ENCODE measurements around the gene BATF3. TPM values are rescaled to one million over a fixed set of nuclear protein-coding genes. Genes with fewer than 3 reads are reported as not detected.

BATF3 gene
- total RNA-seq, 1 experiment from 2014 or later, result 3.9 TPM

GRCh38 chr1:212703991-212704564 is 4.4 kb upstream of the BATF3 start (continued):
- no peak for TF ChIP-seq ZNF232 (CRISPR knock-in tag; IDR thresholded peaks at IDR 0.05)
- TF ChIP-seq CREM (CRISPR knock-in tag; IDR thresholded peaks at IDR 0.05), result no peak
- TF ChIP-seq ESRRA (CRISPR knock-in tag; IDR thresholded peaks at IDR 0.05; ENCODE audit: borderline replicate concordance), result no peak

- no peak for DNase-seq (ENCODE audit: low spot score)
Measured at GRCh38 chr1:212702672-212703071, 3.0 kb upstream of the BATF3 start.

GRCh38 chr1:212701910-212702309 is 2.3 kb upstream of the BATF3 start:
- no peak overlapping the region for H3K27ac Mint-ChIP-seq
- peaks cover 16% of the 10 kb centered on the region for H3K4me1 Mint-ChIP-seq
- CTCF ChIA-PET, result interaction anchor here (1.0 to 1.9 kb wide), 12 partner anchors 9 to 246 kb away, joined by 3 to 30 read pairs (median 6); no protein-coding TSS in a partner anchor
- H3K9me3 Mint-ChIP-seq, result no peaks in the 10 kb centered on the region
- H3K27me3 Mint-ChIP-seq (ENCODE audit: low read depth), result peaks cover 73% of the 10 kb centered on the region
- DNase-seq (ENCODE audit: low spot score) (no peak), ATAC-seq (no peak)
- POLR2A ChIA-PET, result interaction anchor here (1.3 kb wide), 1 partner anchor 92 kb away, joined by 5 read pairs; no protein-coding TSS in a partner anchor
- no peaks in the 10 kb centered on the region for H3K36me3 Mint-ChIP-seq
- H3K4me3 Mint-ChIP-seq, result no peak overlapping the region
- TF ChIP-seq ELF4 (CRISPR knock-in tag; IDR thresholded peaks at IDR 0.05; ENCODE audit: low read depth) (no peak), ZNF219 (CRISPR knock-in tag; IDR thresholded peaks at IDR 0.05; ENCODE audit: borderline replicate concordance) (no peak), TCF7 (CRISPR knock-in tag; IDR thresholded peaks at IDR 0.05; ENCODE audit: low read depth) (no peak), OVOL2 (CRISPR knock-in tag; IDR thresholded peaks at IDR 0.05; ENCODE audit: borderline replicate concordance) (no peak), ZNF121 (CRISPR knock-in tag; IDR thresholded peaks at IDR 0.05) (0 out of 2 replicates have a peak, but pooled peaks have one; percentile 10), SOX15 (CRISPR knock-in tag; IDR thresholded peaks at IDR 0.05) (no peak)
- TF ChIP-seq, protein P1, sequence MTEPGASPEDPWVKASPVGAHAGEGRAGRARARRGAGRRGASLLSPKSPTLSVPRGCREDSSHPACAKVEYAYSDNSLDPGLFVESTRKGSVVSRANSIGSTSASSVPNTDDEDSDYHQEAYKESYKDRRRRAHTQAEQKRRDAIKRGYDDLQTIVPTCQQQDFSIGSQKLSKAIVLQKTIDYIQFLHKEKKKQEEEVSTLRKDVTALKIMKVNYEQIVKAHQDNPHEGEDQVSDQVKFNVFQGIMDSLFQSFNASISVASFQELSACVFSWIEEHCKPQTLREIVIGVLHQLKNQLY (CRISPR knock-in tag; IDR thresholded peaks at IDR 0.05), result no peak
- TF ChIP-seq, protein P2, sequence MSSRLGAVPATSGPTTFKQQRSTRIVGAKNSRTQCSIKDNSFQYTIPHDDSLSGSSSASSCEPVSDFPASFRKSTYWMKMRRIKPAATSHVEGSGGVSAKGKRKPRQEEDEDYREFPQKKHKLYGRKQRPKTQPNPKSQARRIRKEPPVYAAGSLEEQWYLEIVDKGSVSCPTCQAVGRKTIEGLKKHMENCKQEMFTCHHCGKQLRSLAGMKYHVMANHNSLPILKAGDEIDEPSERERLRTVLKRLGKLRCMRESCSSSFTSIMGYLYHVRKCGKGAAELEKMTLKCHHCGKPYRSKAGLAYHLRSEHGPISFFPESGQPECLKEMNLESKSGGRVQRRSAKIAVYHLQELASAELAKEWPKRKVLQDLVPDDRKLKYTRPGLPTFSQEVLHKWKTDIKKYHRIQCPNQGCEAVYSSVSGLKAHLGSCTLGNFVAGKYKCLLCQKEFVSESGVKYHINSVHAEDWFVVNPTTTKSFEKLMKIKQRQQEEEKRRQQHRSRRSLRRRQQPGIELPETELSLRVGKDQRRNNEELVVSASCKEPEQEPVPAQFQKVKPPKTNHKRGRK (CRISPR knock-in tag; IDR thresholded peaks at IDR 0.05; ENCODE audit: borderline replicate concordance), result no peak

More at GRCh38 chr1:212702672-212703071, 3.0 kb upstream of the BATF3 start:
- H3K36me3 Mint-ChIP-seq, result no peaks in the 10 kb centered on the region
- H3K27me3 Mint-ChIP-seq (ENCODE audit: low read depth), result peaks cover 66% of the 10 kb centered on the region
- POLR2A ChIA-PET, result no interaction called here
- TF ChIP-seq USF1 (CRISPR knock-in tag; IDR thresholded peaks at IDR 0.05) (no peak), SP1 (CRISPR knock-in tag; conservative IDR thresholded peaks at IDR 0.05) (no peak), ZMAT4 (CRISPR knock-in tag; IDR thresholded peaks at IDR 0.05) (no peak), TEAD4 (CRISPR knock-in tag; IDR thresholded peaks at IDR 0.05) (no peak), NFYB (CRISPR knock-in tag; conservative IDR thresholded peaks at IDR 0.05; ENCODE audit: low read depth) (no peak), HMGA2 (CRISPR knock-in tag; IDR thresholded peaks at IDR 0.05) (no peak)
- TF ChIP-seq, protein P3, sequence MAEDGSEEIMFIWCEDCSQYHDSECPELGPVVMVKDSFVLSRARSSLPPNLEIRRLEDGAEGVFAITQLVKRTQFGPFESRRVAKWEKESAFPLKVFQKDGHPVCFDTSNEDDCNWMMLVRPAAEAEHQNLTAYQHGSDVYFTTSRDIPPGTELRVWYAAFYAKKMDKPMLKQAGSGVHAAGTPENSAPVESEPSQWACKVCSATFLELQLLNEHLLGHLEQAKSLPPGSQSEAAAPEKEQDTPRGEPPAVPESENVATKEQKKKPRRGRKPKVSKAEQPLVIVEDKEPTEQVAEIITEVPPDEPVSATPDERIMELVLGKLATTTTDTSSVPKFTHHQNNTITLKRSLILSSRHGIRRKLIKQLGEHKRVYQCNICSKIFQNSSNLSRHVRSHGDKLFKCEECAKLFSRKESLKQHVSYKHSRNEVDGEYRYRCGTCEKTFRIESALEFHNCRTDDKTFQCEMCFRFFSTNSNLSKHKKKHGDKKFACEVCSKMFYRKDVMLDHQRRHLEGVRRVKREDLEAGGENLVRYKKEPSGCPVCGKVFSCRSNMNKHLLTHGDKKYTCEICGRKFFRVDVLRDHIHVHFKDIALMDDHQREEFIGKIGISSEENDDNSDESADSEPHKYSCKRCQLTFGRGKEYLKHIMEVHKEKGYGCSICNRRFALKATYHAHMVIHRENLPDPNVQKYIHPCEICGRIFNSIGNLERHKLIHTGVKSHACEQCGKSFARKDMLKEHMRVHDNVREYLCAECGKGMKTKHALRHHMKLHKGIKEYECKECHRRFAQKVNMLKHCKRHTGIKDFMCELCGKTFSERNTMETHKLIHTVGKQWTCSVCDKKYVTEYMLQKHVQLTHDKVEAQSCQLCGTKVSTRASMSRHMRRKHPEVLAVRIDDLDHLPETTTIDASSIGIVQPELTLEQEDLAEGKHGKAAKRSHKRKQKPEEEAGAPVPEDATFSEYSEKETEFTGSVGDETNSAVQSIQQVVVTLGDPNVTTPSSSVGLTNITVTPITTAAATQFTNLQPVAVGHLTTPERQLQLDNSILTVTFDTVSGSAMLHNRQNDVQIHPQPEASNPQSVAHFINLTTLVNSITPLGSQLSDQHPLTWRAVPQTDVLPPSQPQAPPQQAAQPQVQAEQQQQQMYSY (CRISPR knock-in tag; IDR thresholded peaks at IDR 0.05), result no peak
- TF ChIP-seq, protein P4, sequence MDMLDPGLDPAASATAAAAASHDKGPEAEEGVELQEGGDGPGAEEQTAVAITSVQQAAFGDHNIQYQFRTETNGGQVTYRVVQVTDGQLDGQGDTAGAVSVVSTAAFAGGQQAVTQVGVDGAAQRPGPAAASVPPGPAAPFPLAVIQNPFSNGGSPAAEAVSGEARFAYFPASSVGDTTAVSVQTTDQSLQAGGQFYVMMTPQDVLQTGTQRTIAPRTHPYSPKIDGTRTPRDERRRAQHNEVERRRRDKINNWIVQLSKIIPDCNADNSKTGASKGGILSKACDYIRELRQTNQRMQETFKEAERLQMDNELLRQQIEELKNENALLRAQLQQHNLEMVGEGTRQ (CRISPR knock-in tag; IDR thresholded peaks at IDR 0.05), result no peak
- TF ChIP-seq, protein P5, sequence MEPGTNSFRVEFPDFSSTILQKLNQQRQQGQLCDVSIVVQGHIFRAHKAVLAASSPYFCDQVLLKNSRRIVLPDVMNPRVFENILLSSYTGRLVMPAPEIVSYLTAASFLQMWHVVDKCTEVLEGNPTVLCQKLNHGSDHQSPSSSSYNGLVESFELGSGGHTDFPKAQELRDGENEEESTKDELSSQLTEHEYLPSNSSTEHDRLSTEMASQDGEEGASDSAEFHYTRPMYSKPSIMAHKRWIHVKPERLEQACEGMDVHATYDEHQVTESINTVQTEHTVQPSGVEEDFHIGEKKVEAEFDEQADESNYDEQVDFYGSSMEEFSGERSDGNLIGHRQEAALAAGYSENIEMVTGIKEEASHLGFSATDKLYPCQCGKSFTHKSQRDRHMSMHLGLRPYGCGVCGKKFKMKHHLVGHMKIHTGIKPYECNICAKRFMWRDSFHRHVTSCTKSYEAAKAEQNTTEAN (CRISPR knock-in tag; IDR thresholded peaks at IDR 0.05), result no peak
- peaks cover 16% of the 10 kb centered on the region for H3K4me1 Mint-ChIP-seq
- ATAC-seq, result no peak
- no peaks in the 10 kb centered on the region for H3K9me3 Mint-ChIP-seq
- CTCF ChIA-PET, result no interaction called here
- H3K27ac Mint-ChIP-seq, result no peak overlapping the region
- no peak overlapping the region for H3K4me3 Mint-ChIP-seq
